SK-N-MC (cell line): Measurements from ENCODE around the gene PCP4L1.

ENCODE experiments used
- EZH2 ChIP-seq: fragments of 200-600 bp; sonication (generic); IDR thresholded peaks from one replicate; pipeline ENCODE4 v1.6.1; 2017; ENCODE audit warnings: antibody characterized with exemption
- FOXP2 ChIP-seq: optimal IDR thresholded peaks from 2 replicates; pipeline ENCODE3; 2011; ENCODE audit warnings: mild to moderate bottlenecking, moderate library complexity; ENCODE audit not compliant: insufficient read depth; ENCODE audit errors: extremely low read length, control extremely low read depth
- POLR2AphosphoS5 ChIP-seq: IDR thresholded peaks from 2 replicates; pipeline ENCODE4 v1.6.1; 2012; ENCODE audit warnings: mild to moderate bottlenecking, low read depth, low read length, borderline replicate concordance

DNA sequence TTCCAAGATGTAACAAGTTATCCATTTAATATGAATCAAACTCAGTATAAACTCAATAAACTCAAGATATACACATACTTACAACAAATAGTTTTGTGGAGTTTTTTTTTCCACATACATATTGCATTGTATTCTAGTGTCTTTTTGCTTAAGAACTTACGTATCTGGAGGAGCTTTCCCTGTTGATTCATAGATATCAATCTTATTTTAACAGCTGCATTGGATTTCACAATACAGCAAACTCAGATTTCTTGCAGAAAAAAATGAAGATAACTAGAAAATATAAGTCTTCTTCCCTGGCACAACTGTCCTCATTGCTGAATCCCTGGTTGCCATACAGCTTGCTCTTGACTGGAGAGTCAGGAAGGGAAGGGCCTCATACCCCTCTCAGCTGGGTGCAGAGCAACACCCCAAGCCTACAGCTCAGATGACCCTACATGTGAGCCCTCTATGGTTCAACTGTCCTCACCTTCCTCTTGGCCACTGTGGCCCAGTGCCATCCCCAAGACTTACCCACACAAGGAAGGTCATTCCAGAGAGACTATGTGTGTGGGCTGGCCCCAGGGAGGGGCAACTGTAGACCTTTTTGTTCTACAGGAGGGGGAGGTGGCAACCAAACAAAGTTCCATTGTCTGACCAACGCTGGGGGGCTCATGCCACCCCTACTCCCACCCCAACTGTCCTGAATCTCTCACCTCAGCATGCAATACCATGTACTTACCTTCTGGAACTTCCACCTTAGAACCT lies 49.5 kb downstream of the PCP4L1 start:
- no peak for TF ChIP-seq POLR2AphosphoS5
- TF ChIP-seq EZH2: no peak
- no peak for TF ChIP-seq FOXP2
